G401.6 (cell line): ENCODE measurements around the gene ZEB2.

Source experiments
- FAIRE-seq: peaks from 2 replicates; lab custom pipeline; 2012; peaks lifted over from hg19 to GRCh38; lab: Jason Lieb, UNC

Gene ZEB2

GRCh38 chr2:144512891-144513351, 7.0 kb downstream of the ZEB2 start:
- no peak for FAIRE-seq

DNA sequence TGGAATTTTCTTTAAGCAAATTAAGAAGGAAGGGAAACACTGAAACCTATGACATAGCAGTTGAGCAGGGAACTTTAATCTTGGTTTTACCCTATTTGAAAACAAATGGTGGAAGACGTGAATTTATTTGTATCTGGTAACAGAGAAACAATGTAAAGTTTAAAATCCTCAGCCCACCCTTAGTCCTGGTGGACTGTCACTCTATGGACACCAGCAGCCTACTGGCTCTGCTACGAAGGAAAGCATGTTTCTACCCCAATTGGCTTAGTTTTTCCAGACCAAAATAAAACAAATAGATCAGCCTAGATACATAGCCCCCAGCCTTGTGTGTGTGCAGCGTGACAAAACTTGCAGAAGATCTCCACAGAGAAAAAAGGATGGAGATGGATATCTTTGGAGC, 7.4 kb downstream of the ZEB2 start:
- no peak for FAIRE-seq

GRCh38 chr2:144511937-144512336, 8.0 kb downstream of the ZEB2 start:
- FAIRE-seq: no peak

DNA sequence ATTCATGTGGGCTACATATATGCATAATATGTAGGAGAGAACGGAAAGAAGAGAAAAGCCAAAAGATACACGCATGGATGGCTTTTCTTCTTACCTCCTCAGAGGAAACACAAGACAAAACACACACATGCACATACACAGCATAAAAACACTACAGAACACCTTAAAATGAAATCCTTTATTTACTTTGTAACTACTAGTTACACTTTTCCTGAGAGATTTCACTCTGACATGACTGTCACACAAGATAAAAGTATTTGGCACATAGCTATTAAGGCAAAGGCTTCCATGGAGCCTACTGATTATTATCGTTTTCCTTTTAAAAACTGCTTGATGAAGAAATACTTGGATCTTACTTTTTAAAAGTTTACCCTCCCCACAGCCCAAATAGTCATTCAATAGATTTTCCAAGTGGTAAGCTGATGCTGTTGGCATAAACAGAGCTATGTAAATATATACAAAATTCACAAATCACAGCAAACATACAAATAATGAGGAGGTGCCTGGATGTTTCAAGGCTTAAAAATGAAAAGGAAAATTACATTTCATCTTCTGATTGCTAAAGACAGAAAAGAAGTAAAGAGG, 8.6 kb downstream of the ZEB2 start:
- FAIRE-seq: no peak

GRCh38 chr2:144510294-144510991, 9.5 kb downstream of the ZEB2 start:
- FAIRE-seq: no peak

DNA sequence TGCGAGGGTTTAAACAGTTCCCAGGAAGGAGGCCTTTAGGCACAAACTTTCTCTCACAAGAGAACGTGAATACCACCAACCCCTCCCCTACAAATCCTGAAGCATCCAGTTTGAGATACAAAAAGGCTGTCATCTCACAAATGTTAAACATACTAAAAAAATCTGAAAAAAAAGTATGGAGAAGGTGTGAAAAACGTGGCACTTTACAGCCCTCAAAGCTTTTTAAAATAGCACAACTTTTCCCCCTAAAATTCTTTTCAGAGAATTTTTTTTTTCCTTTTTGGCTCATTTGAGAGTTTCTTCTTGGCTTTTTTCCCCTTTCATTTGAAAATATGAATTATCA, 10.1 kb downstream of the ZEB2 start:
- no peak for FAIRE-seq

DNA sequence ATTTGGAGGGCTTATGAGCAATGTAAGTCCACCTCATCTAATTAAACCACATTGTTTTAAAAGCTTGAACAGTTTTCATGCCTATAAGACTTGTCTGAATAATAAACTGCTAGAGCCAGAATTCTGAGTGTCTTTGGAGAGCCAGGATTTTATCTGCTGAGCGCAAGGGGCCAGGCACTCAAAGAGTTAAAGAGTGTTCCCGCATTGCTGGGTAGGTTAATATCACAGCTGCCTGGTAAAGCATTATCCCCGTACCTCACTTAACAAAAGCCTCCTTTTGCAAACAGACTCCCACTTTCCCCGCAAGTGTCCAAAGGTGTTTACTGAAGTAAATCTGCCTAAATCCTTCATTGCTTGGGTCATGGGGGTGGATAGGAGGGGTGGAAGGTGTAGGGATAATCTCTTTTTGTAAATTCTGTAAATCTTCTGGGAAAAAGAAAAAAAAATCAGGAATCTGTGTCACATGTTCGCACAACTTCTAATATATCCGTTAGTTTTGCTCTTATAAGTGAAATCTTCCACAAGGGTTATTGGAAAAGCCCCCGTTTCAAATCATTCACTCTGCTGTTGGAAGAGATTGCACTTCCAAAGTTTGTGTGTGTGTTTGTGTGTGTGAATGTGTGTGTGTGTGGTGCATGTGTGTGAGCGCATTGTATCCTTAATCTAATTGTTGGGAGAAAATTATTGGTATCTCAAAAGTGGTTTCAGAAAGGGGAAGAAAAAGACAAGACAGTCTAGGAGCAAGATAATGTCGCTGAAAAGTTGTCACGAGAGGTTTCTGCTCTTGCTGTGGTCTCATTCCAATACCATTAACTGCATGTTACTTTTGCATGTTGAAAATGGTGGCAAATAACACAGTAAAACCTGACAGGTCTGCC, 10.7 kb downstream of the ZEB2 start:
- FAIRE-seq: no peak

- no peak for FAIRE-seq
Measured at GRCh38 chr2:144508172-144508851, 11.6 kb downstream of the ZEB2 start.

DNA sequence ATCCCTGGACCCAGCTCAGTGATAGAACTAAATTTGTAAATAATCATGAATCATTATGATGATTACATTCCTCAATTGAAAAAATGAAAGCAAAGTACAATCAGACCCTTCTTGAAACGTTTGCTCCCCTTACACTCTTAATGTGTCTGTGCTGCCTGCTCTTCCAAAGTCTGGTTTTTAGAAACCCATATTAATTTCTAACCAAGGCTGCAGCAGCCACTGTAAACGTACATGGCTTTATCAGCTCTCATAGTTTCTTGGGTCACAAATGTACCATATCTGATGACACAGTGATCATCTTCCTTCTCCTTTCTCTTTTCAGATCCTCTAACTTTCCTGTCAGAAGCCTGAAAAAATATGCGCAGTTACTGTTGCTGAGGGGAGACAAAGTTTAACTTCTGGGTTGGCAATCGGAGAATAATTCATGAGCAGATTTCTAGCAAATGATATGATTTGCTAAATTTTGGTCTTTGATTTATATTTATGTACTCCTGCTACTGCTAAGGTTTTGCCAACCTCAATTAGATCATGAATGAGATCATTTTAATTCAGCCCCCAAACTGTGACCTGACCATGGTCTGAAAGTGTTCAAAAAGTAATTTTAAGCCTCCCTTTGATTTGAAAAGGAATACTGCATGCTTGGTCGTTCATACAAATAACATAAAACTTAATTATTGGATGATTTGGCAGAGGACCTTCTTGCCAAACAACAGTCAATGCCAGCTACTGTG, 12.3 kb downstream of the ZEB2 start:
- FAIRE-seq: no peak

GRCh38 chr2:144505245-144505831, 14.6 kb downstream of the ZEB2 start:
- FAIRE-seq: no peak

- no peak for FAIRE-seq
Measured at GRCh38 chr2:144504218-144504641, 15.7 kb downstream of the ZEB2 start.

DNA sequence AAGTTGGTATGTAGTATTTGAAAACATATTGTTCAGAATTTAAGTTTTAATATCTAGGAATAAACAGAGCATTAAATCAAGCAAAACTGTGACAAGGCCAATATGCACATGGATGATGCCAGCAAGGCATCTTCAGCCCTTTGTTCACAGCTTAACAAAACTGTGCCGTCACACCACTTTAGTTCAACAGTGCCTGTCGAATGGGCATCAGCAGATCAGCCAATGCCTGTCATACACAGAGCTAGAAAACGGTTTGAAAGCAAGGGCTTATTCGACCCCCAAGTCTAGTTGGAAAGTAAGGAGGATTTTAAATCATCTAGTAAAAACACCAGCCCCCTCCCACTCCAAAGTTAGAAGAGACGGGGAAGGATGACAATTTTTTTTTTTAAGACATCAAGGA, 16.7 kb downstream of the ZEB2 start:
- FAIRE-seq: no peak

DNA sequence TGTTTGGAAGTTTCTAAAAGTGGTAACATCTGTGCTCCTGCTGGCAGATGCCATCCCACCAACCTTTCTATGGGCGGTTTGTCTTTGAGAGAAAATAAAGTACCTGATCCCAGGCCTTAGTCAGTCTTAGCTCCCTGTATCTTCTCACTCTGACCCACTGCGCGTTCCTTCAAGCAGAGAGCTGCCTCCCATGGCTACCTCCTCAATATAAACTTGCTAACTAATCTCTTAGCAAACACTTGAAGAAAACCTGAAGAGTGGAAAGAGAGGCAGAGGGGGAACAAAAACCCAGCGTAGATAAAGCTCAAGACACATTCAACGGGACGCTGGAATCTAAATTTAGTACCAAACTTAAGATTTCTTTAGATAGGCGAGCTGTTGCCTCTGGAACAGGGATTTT, 17.6 kb downstream of the ZEB2 start:
- no peak for FAIRE-seq

GRCh38 chr2:144501627-144502026, 18.3 kb downstream of the ZEB2 start:
- FAIRE-seq: no peak

DNA sequence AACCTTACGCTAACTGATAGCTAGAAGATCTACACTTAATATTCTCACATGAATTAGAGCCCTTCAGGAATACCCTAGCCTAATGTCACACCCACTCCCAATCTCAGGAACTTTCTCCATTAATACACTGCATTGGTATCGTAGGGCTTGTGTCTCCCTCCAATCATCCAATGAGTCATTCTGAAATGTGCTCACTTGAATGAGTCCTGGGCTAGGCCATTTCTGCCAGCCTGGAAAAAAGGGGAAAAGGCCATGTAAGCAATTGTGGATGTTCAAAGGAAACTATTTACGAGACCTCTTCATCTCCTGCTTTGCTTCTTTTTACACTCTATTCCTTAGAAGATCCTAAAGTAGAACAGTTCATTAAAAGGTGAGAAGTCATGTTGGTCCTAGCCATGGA, 18.8 kb downstream of the ZEB2 start:
- no peak for FAIRE-seq

GRCh38 chr2:144500563-144500962, 19.4 kb downstream of the ZEB2 start:
- no peak for FAIRE-seq

DNA sequence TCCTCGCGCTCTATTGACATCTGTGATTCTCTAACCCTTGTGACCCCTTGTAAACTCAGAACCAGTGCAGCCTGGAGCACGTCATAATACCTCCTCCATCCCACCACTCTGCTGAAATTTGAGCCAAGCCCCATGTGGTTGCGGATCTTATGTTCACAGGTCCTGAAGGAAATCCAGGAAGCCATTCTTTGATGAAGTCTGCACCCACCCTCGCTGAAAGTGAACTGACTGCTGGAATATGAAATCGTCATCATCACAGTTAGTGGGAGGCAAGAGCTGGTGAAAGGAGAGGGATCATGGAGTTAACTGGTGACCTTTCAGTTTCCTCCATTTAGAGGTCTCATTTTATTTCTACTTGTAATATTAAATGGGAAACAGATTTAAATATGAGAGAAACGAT, 21.6 kb downstream of the ZEB2 start:
- no peak for FAIRE-seq

DNA sequence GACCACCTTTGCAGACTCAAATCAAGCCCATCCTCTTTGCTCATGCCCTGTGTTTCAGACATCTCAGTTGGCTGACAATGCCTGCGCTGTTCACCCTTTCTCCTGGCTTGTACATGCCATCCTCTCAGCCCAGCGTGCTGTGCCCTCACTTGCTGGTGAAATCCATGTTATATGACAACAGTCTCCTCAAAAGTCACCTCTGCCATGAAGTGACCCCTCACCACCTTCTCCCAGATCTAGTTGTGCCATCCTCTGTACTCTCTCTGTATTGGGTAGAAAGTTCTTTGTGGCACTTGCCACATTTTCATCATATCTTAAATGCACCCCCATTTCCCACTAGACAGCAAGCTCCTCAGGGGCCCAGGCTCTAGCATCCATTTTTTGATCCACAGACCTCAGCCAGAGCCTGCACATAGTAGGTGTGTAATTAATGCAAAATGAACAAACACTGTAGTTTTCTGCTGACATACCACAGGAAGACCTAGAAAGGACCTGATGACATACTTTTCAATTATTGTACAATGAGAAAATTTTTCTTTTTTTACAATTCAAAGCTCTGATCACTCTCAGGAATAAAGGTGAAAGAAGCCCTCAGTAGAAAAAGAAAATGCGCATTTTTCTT, 22.8 kb downstream of the ZEB2 start:
- no peak for FAIRE-seq

DNA sequence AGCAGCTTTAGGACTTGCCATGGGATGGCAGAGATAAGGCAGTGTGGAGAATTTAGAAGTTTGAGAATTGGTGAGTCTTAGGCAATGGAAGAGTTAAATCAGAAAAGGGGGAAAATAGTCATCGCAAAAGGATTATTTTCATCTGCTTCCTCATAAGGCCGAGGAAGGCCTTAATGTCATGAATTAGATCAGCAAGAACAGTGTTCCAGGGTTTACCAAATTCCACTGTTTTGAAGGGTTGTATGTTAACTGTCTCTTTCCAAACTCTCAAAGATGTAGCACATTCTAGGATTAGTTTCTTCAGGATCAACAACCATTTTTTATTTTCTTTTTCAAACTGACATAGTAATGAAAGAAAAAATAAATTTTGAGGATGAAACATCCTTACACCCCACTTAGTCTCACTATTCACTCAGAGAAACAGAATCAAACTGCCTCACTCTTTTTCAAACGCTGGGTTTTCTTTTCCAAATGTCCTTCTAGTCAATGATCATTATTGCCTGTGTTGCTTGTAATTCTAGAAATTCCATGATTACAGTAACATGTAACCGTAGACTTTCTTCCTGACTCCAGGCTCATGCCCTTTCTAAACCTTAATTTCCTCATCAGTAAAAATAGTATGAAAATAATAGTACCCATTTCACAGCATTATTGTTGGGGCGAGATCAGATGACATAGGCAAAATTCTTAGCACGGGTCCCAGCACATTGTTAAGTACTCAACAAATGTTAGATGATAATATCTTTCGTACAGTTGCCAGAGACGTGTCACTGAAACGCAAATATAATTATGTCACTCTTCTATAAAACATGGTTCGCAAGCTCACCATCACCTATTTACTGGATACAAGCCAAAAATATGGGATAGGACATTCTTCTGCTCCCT, 23.6 kb downstream of the ZEB2 start:
- FAIRE-seq: no peak
